GM12874 (cell line): ENCODE measurements around the gene IL37.

ENCODE experiments used
- CTCF ChIP-seq: IDR thresholded peaks from 2 replicates; pipeline ENCODE4 v1.5.1; 2011; ENCODE audit warnings: low read depth, mild to moderate bottlenecking, control low read depth, low read length, moderate library complexity; ENCODE audit not compliant: insufficient read depth

IL37 gene

GRCh38 chr2:112941753-112942653 lies 31.0 kb downstream of the IL37 start:
- peak; percentile 96 for TF ChIP-seq CTCF

GRCh38 chr2:112942654-112943002 lies 31.7 kb downstream of the IL37 start:
- no peak for TF ChIP-seq CTCF

DNA sequence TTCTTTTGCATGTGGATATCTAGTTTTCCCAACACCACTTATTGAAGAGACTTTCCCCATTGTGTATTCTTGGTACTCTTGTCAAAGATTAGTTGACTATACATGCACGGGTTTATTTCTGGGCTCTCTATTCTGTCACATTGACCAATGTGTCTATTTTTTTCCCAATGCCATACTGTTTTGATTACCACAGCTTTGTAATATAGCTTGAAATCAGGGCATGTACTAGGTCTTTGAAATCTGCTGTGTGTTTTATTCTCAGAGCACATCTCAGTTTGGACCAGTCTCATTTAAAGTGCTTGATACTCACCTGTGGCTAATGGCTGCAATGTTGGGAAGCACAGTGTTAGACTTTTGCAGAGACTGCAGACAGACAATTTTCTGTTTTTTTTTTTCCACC lies 34.0 kb downstream of the IL37 start:
- TF ChIP-seq CTCF, result no peak

- TF ChIP-seq CTCF, result no peak
These were observed 35.1 kb downstream of the IL37 start for GRCh38 chr2:112946086-112946485.

DNA sequence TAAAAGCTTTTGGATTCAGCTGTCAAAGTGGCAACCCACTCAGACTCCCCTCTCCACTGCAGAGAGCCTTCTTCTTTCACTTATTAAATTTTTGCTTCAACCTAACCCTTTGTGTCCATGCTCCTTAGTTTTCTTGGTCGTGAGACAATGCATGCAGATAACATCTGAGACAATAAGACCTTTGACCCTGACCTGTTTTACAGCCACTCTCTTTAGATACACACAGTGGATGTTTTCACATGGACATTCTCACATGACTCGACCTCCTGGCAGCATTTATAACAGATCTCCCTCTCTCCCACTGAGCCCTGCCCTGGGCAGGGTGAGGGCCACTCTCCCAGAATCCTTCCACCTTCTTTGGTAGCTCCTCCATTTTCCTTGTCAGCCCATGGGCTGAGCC lies 36.4 kb downstream of the IL37 start:
- no peak for TF ChIP-seq CTCF

DNA sequence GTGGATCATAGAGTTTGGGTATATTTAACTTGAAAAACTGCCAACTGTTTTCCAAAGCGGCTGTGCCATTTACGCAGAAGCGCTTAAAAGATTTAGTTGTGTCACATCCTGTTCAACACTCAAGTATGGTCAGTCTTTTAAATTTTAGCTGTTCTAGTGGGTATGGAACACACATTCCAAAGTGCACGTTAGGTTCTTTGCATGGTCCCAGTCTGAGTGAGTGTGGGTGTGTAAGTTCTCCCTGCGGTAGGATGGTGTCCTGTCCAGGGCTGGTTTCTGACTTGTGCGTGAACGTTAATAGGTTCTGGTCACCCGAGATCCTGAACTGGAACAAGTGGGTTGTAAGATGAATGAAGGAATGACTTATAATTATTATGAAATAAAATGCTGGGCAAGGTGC lies 38.5 kb downstream of the IL37 start:
- no peak for TF ChIP-seq CTCF

GRCh38 chr2:112954364-112954763 lies 43.4 kb downstream of the IL37 start:
- TF ChIP-seq CTCF, result no peak
